KOPT-K1 (cell line): ENCODE measurements around the gene PHLDA3.

ENCODE experiments used
- H3K27ac ChIP-seq: fragments of 200-600 bp; sonication (generic); 2 replicates; pipeline ENCODE4 v1.5.1; 2016; ENCODE audit warnings: antibody characterized with exemption, mild to moderate bottlenecking, low read depth, low read length; ENCODE audit not compliant: poor library complexity, severe bottlenecking
- H3K36me3 ChIP-seq: fragments of 200-600 bp; sonication (generic); 2 replicates; pipeline ENCODE4 v1.5.1; 2017; ENCODE audit warnings: antibody characterized with exemption, mild to moderate bottlenecking, low read length, moderate library complexity; ENCODE audit not compliant: insufficient read depth
- H3K9me3 ChIP-seq: fragments of 200-600 bp; sonication (generic); 2 replicates; pipeline ENCODE4 v1.5.1; 2017; ENCODE audit warnings: antibody characterized with exemption, low read length, mild to moderate bottlenecking; ENCODE audit not compliant: insufficient read depth, poor library complexity, severe bottlenecking

Gene PHLDA3

GRCh38 chr1:201448990-201449389, 20.0 kb downstream of the PHLDA3 start:
- no peaks in the 10 kb centered on the region for H3K9me3 ChIP-seq
- H3K36me3 ChIP-seq, result no peaks in the 10 kb centered on the region
- H3K27ac ChIP-seq, result no peak overlapping the region

GRCh38 chr1:201447903-201448871, 20.8 kb downstream of the PHLDA3 start:
- no peak overlapping the region for H3K27ac ChIP-seq
- H3K36me3 ChIP-seq, result no peaks in the 10 kb centered on the region
- no peaks in the 10 kb centered on the region for H3K9me3 ChIP-seq

- Histone ChIP-seq H3K9me3 (peaks cover 3% of the 10 kb centered on the region), H3K36me3 (no peaks in the 10 kb centered on the region), H3K27ac (no peak overlapping the region)
Measured at GRCh38 chr1:201445310-201445709, 23.7 kb downstream of the PHLDA3 start.

GRCh38 chr1:201444792-201445191, 24.2 kb downstream of the PHLDA3 start:
- H3K27ac ChIP-seq, result no peak overlapping the region
- peaks cover 3% of the 10 kb centered on the region for H3K9me3 ChIP-seq
- no peaks in the 10 kb centered on the region for H3K36me3 ChIP-seq

- H3K27ac ChIP-seq, result no peak overlapping the region
- no peaks in the 10 kb centered on the region for H3K36me3 ChIP-seq
- H3K9me3 ChIP-seq, result peaks cover 3% of the 10 kb centered on the region
Measured at GRCh38 chr1:201443747-201444146, 25.2 kb downstream of the PHLDA3 start.

GRCh38 chr1:201436969-201437368, 32.0 kb downstream of the PHLDA3 start:
- Histone ChIP-seq H3K27ac (no peak overlapping the region), H3K9me3 (peaks cover 3% of the 10 kb centered on the region), H3K36me3 (no peaks in the 10 kb centered on the region)

GRCh38 chr1:201436393-201436792, 32.6 kb downstream of the PHLDA3 start:
- Histone ChIP-seq H3K9me3 (peaks cover 3% of the 10 kb centered on the region), H3K27ac (no peak overlapping the region), H3K36me3 (no peaks in the 10 kb centered on the region)

GRCh38 chr1:201434266-201434665, 34.7 kb downstream of the PHLDA3 start:
- H3K36me3 ChIP-seq, result no peaks in the 10 kb centered on the region
- no peaks in the 10 kb centered on the region for H3K9me3 ChIP-seq
- no peak overlapping the region for H3K27ac ChIP-seq

GRCh38 chr1:201433609-201434008, 35.4 kb downstream of the PHLDA3 start:
- Histone ChIP-seq H3K36me3 (no peaks in the 10 kb centered on the region), H3K27ac (no peak overlapping the region)

GRCh38 chr1:201430776-201431175, 38.2 kb downstream of the PHLDA3 start:
- Histone ChIP-seq H3K9me3 (no peaks in the 10 kb centered on the region), H3K36me3 (no peaks in the 10 kb centered on the region), H3K27ac (no peak overlapping the region)

More at GRCh38 chr1:201433609-201434008, 35.4 kb downstream of the PHLDA3 start:
- H3K9me3 ChIP-seq, result no peaks in the 10 kb centered on the region

- Histone ChIP-seq H3K36me3 (no peaks in the 10 kb centered on the region), H3K27ac (no peak overlapping the region), H3K9me3 (no peaks in the 10 kb centered on the region)
Measured at GRCh38 chr1:201429736-201430501, 39.1 kb downstream of the PHLDA3 start.

- H3K9me3 ChIP-seq, result no peaks in the 10 kb centered on the region
- H3K36me3 ChIP-seq, result no peaks in the 10 kb centered on the region
- no peak overlapping the region for H3K27ac ChIP-seq
Measured at GRCh38 chr1:201427963-201428362, 41.0 kb downstream of the PHLDA3 start.

- no peaks in the 10 kb centered on the region for H3K36me3 ChIP-seq
- no peak overlapping the region for H3K27ac ChIP-seq
- no peaks in the 10 kb centered on the region for H3K9me3 ChIP-seq
Measured at GRCh38 chr1:201426479-201427310, 42.3 kb downstream of the PHLDA3 start.

GRCh38 chr1:201424146-201424545, 44.8 kb downstream of the PHLDA3 start:
- no peaks in the 10 kb centered on the region for H3K36me3 ChIP-seq
- H3K27ac ChIP-seq, result no peak overlapping the region
- H3K9me3 ChIP-seq, result no peaks in the 10 kb centered on the region

GRCh38 chr1:201423655-201424054, 45.3 kb downstream of the PHLDA3 start:
- H3K36me3 ChIP-seq, result no peaks in the 10 kb centered on the region
- no peak overlapping the region for H3K27ac ChIP-seq
- H3K9me3 ChIP-seq, result no peaks in the 10 kb centered on the region
